ENCODE results near the gene ARIH2. TPM values are rescaled to one million over a fixed set of nuclear protein-coding genes. Genes with fewer than 3 reads are reported as not detected.

The ARIH2 gene
- total RNA-seq, 2 experiments from 2014 or later: 105 to 112 TPM

GRCh38 chr3:49020330-49021212, 101.9 kb downstream of the ARIH2 start:
- ChIA-PET POLR2A (interaction anchor here (0.7 to 9.0 kb wide), 8 partner anchors 8 to 102 kb away, joined by 3 to 102 read pairs (median 8); partner anchors contain the start of genes ARIH2, IMPDH2, P4HTM and QRICH1), CTCF (interaction anchor here (0.6 to 5.7 kb wide), 15 partner anchors 8 to 826 kb away, joined by 3 to 43 read pairs (median 3); partner anchors contain the start of genes IMPDH2, P4HTM and WDR6)
- intact Hi-C loops (cut with DNase I, micrococcal nuclease): loop anchor here (1.0 to 10.0 kb wide), 21 partner anchors 9 to 1546 kb away; partner anchors contain the start of genes IMPDH2 (in 2 of the 2), QRICH1 (in 2 of the 2), WDR6 (in 2 of the 2) and AMT (in 1 of the 2)
- peak overlapping the region; percentile 95 for H3K4me3 Mint-ChIP-seq
- H3K36me3 Mint-ChIP-seq (ENCODE audit: low read depth): peaks cover 34% of the 10 kb centered on the region
- ATAC-seq (no peak), DNase-seq (peak; percentile 56)
- H3K27me3 Mint-ChIP-seq: no peaks in the 10 kb centered on the region
- peaks cover 45% of the 10 kb centered on the region for H3K4me1 Mint-ChIP-seq
- H3K9me3 Mint-ChIP-seq (ENCODE audit: low read depth): no peaks in the 10 kb centered on the region
- H3K27ac Mint-ChIP-seq: peak overlapping the region; percentile 84

- Mint-ChIP-seq H3K36me3 (ENCODE audit: low read depth) (peaks cover 39% of the 10 kb centered on the region), H3K9me3 (ENCODE audit: low read depth) (no peaks in the 10 kb centered on the region), H3K27me3 (no peaks in the 10 kb centered on the region), H3K27ac (peak overlapping the region; percentile 95), H3K4me3 (peak overlapping the region; percentile 95), H3K4me1 (peaks cover 52% of the 10 kb centered on the region)
- ATAC-seq: peak; percentile 75
- CTCF ChIA-PET: interaction anchor here (0.6 to 5.7 kb wide), 16 partner anchors 8 to 1074 kb away, joined by 3 to 43 read pairs (median 3); partner anchors contain the start of genes IMPDH2, NCKIPSD, P4HTM and QRICH1
- intact Hi-C loops (cut with DNase I, micrococcal nuclease): loop anchor here (1.0 to 10.0 kb wide), 21 partner anchors 8 to 1547 kb away; partner anchors contain the start of genes IMPDH2 (in 2 of the 2), QRICH1 (in 2 of the 2), WDR6 (in 2 of the 2) and AMT (in 1 of the 2)
- peak; percentile 99 for DNase-seq
- POLR2A ChIA-PET: interaction anchor here (1.7 to 9.0 kb wide), 6 partner anchors 8 to 102 kb away, joined by 8 to 102 read pairs (median 18); partner anchors contain the start of genes ARIH2, IMPDH2, P4HTM and QRICH1
Observed at GRCh38 chr3:49021213-49021812, 102.7 kb downstream of the ARIH2 start.

- peak within 1 kb of the TSS; percentile 96 for H3K27ac Mint-ChIP-seq
- peak within 1 kb of the TSS; percentile 95 for H3K4me3 Mint-ChIP-seq
- POLR2A ChIA-PET: interaction anchor here (0.5 to 9.0 kb wide), 7 partner anchors 7 to 387 kb away, joined by 3 to 102 read pairs (median 10); partner anchors contain the start of genes ARIH2, IMPDH2, P4HTM and QRICH1
- intact Hi-C loops (cut with DNase I, micrococcal nuclease): loop anchor here (1.0 to 10.0 kb wide), 24 partner anchors 7 to 1547 kb away; partner anchors contain the start of genes IMPDH2 (in 2 of the 2), QRICH1 (in 2 of the 2), WDR6 (in 2 of the 2) and AMT (in 1 of the 2)
- H3K27me3 Mint-ChIP-seq: no peaks in the 10 kb centered on the region
- H3K36me3 Mint-ChIP-seq (ENCODE audit: low read depth): peaks cover 46% of the 10 kb centered on the region
- peak; percentile 96 for DNase-seq
- no peaks in the 10 kb centered on the region for H3K9me3 Mint-ChIP-seq (ENCODE audit: low read depth)
- peak; percentile 78 for ATAC-seq
- CTCF ChIA-PET: interaction anchor here (0.6 to 5.7 kb wide), 13 partner anchors 9 to 1603 kb away, joined by 3 to 43 read pairs (median 4); partner anchors contain the start of genes NCKIPSD, P4HTM, QRICH1 and WDR6
- H3K4me1 Mint-ChIP-seq: peaks cover 60% of the 10 kb centered on the region
Observed at GRCh38 chr3:49021813-49022687, 103.4 kb downstream of the ARIH2 start, which contains the start of gene NDUFAF3. Gene NDUFAF3 (plus strand): TSS chr3:49022121. CDS start chr3:49022145, 24 bp downstream.

GRCh38 chr3:49022688-49023171, 104.1 kb downstream of the ARIH2 start:
- ATAC-seq (no peak), DNase-seq (peak; percentile 41)
- Mint-ChIP-seq H3K4me3 (peak overlapping the region; percentile 95), H3K27ac (peak overlapping the region; percentile 96), H3K36me3 (ENCODE audit: low read depth) (peaks cover 52% of the 10 kb centered on the region), H3K27me3 (no peaks in the 10 kb centered on the region), H3K9me3 (ENCODE audit: low read depth) (no peaks in the 10 kb centered on the region), H3K4me1 (peaks cover 59% of the 10 kb centered on the region)
- CTCF ChIA-PET: interaction anchor here (0.7 to 5.7 kb wide), 8 partner anchors 10 to 1604 kb away, joined by 3 to 43 read pairs (median 4); partner anchors contain the start of genes ARIH2, NCKIPSD, P4HTM and WDR6
- POLR2A ChIA-PET: interaction anchor here (2.0 to 9.0 kb wide), 3 partner anchors 14 to 104 kb away, joined by 9 to 102 read pairs (median 31); partner anchors contain the start of genes ARIH2, QRICH1 and WDR6
- intact Hi-C loops (cut with DNase I, micrococcal nuclease): loop anchor here (1.0 to 10.0 kb wide), 7 partner anchors 135 to 1548 kb away; partner anchors contain the start of genes AMT (in 1 of the 2), CDC25A (in 1 of the 2), IP6K2 (in 1 of the 2) and NICN1 (in 1 of the 2)

GRCh38 chr3:49023775-49024174, 105.1 kb downstream of the ARIH2 start:
- H3K4me1 Mint-ChIP-seq: peaks cover 66% of the 10 kb centered on the region
- peaks cover 61% of the 10 kb centered on the region for H3K36me3 Mint-ChIP-seq (ENCODE audit: low read depth)
- no peaks in the 10 kb centered on the region for H3K9me3 Mint-ChIP-seq (ENCODE audit: low read depth)
- ATAC-seq (no peak), DNase-seq (no peak)
- H3K27me3 Mint-ChIP-seq: no peaks in the 10 kb centered on the region
- intact Hi-C loops (cut with DNase I, micrococcal nuclease): loop anchor here (5.0 to 10.0 kb wide), 4 partner anchors 401 to 1549 kb away; partner anchors contain the start of genes AMT (in 1 of the 2), CDC25A (in 1 of the 2), NICN1 (in 1 of the 2) and SCAP (in 1 of the 2)
- ChIA-PET POLR2A (interaction anchor here (0.6 to 9.0 kb wide), 3 partner anchors 15 to 101 kb away, joined by 3 to 102 read pairs (median 31); partner anchors contain the start of genes QRICH1 and WDR6), CTCF (interaction anchor here (0.6 to 5.7 kb wide), 7 partner anchors 11 to 625 kb away, joined by 3 to 43 read pairs (median 6); partner anchors contain the start of genes DAG1, P4HTM and WDR6)
- H3K4me3 Mint-ChIP-seq: peak overlapping the region; percentile 95
- peak overlapping the region; percentile 79 for H3K27ac Mint-ChIP-seq

DNA sequence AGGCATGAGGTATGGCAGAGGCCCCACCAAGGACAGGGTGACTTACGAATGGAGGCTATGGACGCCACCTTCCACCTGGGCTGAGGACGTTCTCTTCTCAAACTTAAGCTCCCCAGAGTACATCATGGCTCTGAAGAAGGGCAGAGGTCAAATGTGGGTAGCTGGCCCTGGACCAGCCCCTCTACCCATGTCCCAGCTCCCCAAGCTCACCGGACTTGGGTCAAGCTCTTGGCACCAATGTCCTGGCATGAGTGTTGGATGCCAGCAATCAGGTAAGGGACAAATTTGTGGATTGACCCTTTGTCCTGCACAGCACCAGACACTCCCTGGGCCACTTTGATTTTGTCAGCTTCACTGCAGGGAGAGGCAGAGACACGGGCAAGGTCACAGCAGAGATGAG, 105.8 kb downstream of the ARIH2 start:
- Mint-ChIP-seq H3K27ac (no peak overlapping the region), H3K4me3 (no peak overlapping the region), H3K4me1 (peaks cover 66% of the 10 kb centered on the region), H3K27me3 (no peaks in the 10 kb centered on the region), H3K36me3 (ENCODE audit: low read depth) (peaks cover 66% of the 10 kb centered on the region), H3K9me3 (ENCODE audit: low read depth) (no peaks in the 10 kb centered on the region)
- intact Hi-C loops (cut with DNase I, micrococcal nuclease): loop anchor here (5.0 to 10.0 kb wide), 4 partner anchors 400 to 1550 kb away; partner anchors contain the start of genes AMT (in 1 of the 2), CDC25A (in 1 of the 2), NICN1 (in 1 of the 2) and SCAP (in 1 of the 2)
- DNase-seq (no peak), ATAC-seq (no peak)
- POLR2A ChIA-PET: interaction anchor here (5.0 to 9.0 kb wide), 2 partner anchors 16 to 69 kb away, joined by 31 to 102 read pairs; partner anchors contain the start of genes QRICH1 and WDR6
- CTCF ChIA-PET: interaction anchor here (0.6 to 5.7 kb wide), 7 partner anchors 11 to 1269 kb away, joined by 3 to 43 read pairs (median 4); partner anchors contain the start of genes DAG1 and P4HTM

DNA sequence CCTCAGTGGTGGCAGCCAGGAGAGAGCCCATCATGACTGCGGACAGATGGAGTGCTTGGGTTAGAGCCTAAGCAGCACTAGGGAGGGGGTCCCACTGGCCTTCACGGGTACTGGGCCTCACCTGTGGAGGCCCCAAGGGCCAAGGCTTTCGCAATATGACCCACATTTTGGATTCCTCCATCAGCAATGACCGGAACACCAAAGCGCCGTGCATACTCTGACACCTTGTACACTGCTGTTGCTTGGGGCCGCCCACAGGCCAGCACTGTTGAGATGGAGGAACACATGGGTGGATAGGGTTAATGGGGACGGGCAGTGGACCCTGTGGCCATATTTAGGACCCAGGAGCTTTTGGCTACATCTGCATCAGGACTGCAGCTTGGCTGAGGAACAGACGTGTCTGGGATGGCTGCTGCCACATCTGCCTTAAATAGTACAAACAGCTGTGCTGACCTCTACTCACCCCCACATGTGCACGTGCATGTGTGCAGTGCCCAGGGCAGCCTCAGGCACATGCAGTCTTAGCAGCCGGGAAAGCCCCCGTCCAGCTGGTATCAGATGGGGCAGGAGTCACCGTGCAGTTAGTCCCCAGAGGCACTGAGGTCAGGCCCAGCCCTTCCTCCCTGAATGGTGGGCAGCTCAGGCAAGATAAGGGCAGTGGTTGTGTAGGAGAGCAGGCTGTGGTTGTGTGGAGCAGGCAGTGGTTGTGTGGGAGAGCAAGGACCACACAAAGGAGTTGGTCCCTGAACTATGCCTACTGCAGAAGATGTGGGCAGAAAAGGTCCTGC, 106.6 kb downstream of the ARIH2 start:
- peak overlapping the region; percentile 64 for H3K27ac Mint-ChIP-seq
- H3K4me1 Mint-ChIP-seq: peaks cover 64% of the 10 kb centered on the region
- ChIA-PET CTCF (interaction anchor here (0.6 to 5.7 kb wide), 5 partner anchors 12 to 399 kb away, joined by 3 to 43 read pairs (median 5); partner anchors contain the start of genes P4HTM and WDR6), POLR2A (interaction anchor here (5.0 kb wide), 1 partner anchor 68 kb away, joined by 31 read pairs; the partner anchor contains the start of gene QRICH1)
- DNase-seq: no peak
- no peak overlapping the region for H3K4me3 Mint-ChIP-seq
- H3K27me3 Mint-ChIP-seq: no peaks in the 10 kb centered on the region
- intact Hi-C loops (cut with DNase I, micrococcal nuclease): loop anchor here in 1 of 2 experiments (10.0 kb wide), 2 partner anchors 400 to 1550 kb away; partner anchors contain the start of genes AMT, NICN1 and SCAP
- ATAC-seq: no peak
- peaks cover 69% of the 10 kb centered on the region for H3K36me3 Mint-ChIP-seq (ENCODE audit: low read depth)
- no peaks in the 10 kb centered on the region for H3K9me3 Mint-ChIP-seq (ENCODE audit: low read depth)

DNA sequence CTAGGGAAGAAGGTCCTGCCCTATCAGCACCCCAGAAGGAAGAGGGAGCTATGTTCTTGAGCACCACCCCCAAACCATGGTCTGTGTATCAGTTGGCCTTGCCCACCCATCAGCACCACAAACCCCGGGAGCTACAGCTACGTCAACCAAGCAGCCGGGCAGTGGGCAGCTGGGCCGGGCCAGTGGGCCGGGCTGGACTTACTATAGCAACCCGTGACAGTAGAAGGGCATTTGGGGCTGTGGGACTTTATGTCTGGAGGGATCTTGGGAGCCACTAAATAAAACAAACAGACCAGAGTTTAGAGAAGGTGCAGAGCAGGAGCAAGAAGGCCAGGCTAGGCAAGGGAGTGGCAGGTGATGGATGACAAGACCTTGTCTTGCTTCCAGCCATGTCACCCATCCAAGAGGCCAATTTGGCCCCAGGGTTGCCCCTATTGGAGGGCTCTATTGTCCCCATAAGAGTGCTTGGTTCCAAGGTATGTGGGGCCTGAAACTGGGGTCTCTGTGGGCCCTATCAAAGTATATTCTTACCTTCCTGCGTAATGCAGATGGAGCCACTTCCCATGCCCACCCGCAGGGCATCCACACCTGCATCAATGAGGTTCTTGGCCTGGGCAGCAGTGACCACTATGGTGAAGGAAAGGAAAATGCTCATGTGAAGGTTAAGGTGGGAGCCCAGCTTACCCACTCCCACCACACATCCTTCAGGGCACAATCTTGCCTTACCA, 107.3 kb downstream of the ARIH2 start:
- Mint-ChIP-seq H3K27ac (peak overlapping the region; percentile 97), H3K9me3 (ENCODE audit: low read depth) (no peaks in the 10 kb centered on the region), H3K27me3 (no peaks in the 10 kb centered on the region), H3K4me1 (peaks cover 63% of the 10 kb centered on the region), H3K4me3 (peak overlapping the region; percentile 89), H3K36me3 (ENCODE audit: low read depth) (peaks cover 69% of the 10 kb centered on the region)
- DNase-seq (no peak), ATAC-seq (no peak)
- CTCF ChIA-PET: interaction anchor here (0.6 to 5.7 kb wide), 3 partner anchors 19 to 84 kb away, joined by 3 to 43 read pairs (median 5); partner anchors contain the start of genes P4HTM and WDR6
- intact Hi-C loops (cut with DNase I, micrococcal nuclease): loop anchor here in 1 of 2 experiments (10.0 kb wide), 2 partner anchors 399 to 1551 kb away; partner anchors contain the start of genes AMT, NICN1 and SCAP
- POLR2A ChIA-PET: interaction anchor here (5.0 kb wide), 1 partner anchor 68 kb away, joined by 31 read pairs; the partner anchor contains the start of gene QRICH1

All from activated CD4-positive, alpha-beta T cell treated with anti-CD3 and anti-CD28 coated beads for 36 hours (primary cell).